ENCODE measurements around the gene PROKR1.
"Not testable (repeated sequence)": the region's sequence is repeated elsewhere in the genome, so short reads cannot be mapped to it uniquely, and the experiment has no call there.

Gene PROKR1

GRCh38 chr2:68659081-68659480, 15.7 kb downstream of the PROKR1 start:
- DNase-seq: no peak

GRCh38 chr2:68660658-68661057, 17.3 kb downstream of the PROKR1 start:
- DNase-seq: no peak

- DNase-seq: no peak
These were observed 19.1 kb downstream of the PROKR1 start for GRCh38 chr2:68662466-68662865.

DNA sequence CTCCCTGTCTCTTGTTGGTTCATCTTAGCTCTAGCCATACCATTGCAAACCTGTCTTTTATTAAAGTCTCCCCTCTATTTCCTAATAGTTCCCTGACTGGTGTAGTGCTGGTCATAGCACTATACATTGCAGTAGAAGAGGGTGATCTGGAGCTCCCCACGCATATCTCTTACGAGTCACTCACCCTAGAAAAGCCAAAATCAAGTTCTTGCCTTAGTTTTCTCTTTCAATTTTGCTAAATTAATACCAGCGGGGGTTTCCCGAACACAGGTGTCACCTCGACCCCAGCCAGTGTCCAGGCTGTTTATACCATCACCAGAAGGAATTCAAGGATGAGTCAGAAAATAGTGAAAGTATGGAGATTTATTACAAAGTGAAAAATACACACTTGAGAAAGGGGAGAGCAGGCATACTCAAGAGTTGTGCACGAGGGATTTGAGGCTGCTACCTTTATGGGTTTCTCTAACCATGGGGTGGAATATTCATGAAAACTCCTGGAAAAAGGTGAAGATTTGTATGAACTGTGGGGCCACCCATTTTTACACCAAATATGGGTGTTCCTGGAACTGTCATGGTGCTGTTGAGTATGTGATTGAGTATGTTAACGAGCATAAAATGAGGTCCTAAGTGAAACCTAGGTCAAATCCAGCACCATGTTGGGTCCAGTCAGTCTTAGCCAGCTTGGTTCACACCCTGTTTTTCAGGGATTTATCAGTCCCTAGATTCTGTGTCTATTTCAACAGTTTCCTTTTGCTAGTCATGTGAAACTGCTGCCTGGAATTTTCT, 20.2 kb downstream of the PROKR1 start:
- DNase-seq: no peak

DNA sequence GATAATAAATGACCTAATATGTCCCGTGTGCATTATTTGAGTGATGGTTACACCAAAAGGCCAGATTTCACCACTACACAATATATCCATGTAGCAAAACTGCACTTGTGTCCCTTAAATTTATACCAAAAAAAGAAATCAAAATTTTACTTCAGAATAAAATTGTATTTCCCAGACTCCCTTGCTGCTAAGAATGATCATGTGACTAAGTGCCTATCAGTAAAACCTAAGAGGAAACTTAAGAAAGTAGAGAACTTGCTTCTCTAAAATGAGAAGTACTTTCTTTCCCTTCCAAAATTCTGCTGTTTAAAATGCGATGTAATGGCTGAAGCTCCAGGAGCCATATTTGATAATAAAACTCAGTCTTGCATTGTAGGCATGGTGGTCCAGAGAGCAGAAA, 24.0 kb downstream of the PROKR1 start:
- DNase-seq: no peak

- no peak for DNase-seq
These were observed 26.3 kb downstream of the PROKR1 start for GRCh38 chr2:68669651-68670050.

DNA sequence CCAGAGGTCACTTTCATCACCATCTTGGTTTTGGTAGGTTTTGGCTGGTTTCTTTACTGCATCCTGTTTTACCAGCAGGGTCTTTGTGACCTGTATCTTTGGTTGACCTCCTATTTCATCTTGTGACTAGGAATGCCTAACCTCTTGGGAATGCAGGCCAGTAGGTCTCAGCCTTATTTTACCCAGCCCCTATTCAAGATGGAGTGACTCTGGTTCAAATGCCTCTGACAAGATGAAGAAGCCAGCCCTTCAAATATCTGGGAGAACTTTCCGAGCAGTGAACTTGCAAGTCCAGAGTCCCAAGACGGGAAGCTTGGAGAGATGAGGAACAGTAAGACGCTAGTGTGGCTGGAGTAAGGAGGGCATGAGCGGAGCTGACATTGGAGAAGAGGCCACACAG, 28.6 kb downstream of the PROKR1 start:
- no peak for DNase-seq

- no peak for DNase-seq
These were observed 30.3 kb downstream of the PROKR1 start for GRCh38 chr2:68673631-68674030.

DNA sequence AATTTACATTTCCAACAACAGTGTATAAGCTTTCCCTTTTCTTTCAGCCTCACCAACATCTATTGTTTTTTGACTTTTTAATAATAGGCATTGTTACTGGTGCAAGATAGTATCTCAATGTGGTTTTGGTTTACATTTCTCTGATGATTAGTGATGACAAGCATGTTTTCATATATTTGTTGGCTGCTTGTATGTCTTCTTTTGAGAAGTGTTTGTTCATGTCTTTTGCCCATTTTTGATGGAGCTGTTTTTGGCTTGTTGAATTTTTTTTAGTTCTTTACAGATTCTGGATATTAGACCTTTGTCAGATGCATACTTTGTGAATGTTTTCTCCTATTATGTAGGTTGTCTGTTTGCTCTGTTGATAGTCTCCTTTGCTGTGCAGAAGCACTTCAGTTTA, 32.1 kb downstream of the PROKR1 start:
- DNase-seq: no peak

DNA sequence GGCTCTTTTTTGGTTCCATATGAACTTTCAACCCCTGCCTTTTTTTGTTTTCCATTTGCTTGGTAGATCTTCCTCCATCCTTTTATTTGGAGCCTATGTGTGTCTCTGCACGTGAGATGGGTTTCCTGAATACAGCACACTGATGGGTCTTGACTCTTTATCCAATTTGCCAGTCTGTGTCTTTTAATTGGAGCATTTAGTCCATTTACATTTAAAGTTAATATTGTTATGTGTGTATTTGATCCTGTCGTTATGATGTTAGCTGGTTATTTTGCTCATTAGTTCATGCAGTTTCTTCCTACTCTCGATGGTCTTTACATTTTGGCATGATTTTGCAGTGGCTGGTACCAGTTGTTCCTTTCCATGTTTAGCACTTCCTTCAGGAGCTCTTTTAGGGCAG, 34.5 kb downstream of the PROKR1 start:
- DNase-seq: not testable (repeated sequence)

- not testable (repeated sequence) for DNase-seq
These were observed 36.0 kb downstream of the PROKR1 start for GRCh38 chr2:68679166-68679916.

DNA sequence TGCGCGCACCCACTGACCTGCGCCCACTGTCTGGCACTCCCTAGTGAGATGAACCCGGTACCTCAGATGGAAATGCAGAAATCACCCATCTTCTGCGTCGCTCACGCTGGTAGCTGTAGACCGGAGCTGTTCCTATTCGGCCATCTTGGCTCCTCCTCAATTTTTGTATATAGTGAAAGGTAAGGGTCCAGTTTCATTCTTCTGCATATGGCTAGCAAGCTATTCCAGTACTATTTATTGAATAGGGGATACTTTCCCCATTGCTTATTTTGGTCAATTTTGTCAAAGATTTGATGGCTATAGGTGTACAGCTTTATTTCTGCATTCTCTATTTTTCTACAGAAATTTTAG, 36.5 kb downstream of the PROKR1 start:
- DNase-seq: not testable (repeated sequence)

DNA sequence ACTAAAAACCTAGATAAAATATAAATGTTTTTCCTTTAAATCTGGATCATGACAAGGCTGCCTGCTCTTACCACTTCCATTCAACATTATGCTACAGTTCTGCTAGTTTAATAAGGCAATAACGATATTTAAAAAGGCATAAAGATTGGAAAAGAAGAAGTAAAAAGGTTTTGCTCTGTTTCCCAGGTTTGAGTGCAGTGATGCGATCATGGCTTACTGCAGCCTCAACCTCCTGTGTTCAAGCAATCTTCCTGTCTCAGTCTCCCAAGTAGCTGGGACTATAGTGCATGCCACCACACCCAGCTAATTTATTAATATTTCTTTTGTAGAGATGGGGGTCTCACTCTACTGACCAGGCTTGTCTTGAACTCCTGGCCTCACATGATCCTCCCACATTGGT, 40.8 kb downstream of the PROKR1 start:
- no peak for DNase-seq

- DNase-seq: no peak
These were observed 42.8 kb downstream of the PROKR1 start for GRCh38 chr2:68686178-68686577.

- no peak for DNase-seq
These were observed 43.6 kb downstream of the PROKR1 start for GRCh38 chr2:68687018-68687417.

- DNase-seq: no peak
These were observed 46.5 kb downstream of the PROKR1 start for GRCh38 chr2:68689553-68690537.

- DNase-seq: no peak
These were observed 47.5 kb downstream of the PROKR1 start for GRCh38 chr2:68690851-68691250.

DNA sequence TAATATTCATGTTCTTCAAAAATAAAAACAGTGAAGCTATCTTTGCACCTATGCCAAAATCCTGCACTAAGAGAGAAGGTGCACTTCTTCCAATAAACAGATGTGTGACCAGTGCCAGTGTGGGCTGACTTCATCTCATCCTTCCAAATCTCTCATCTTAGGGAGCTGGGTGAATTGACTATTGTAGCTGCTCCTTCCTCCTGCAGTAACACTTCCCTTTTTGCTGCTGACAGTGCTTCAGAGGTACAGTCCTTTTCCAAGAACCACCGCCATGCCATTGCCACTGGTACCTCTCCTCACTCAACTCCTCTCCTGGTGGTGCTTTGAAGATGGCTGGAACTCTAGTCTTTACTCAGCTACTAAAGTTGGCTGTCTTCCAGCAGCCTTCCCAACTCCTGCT, 49.1 kb downstream of the PROKR1 start:
- no peak for DNase-seq

DNA sequence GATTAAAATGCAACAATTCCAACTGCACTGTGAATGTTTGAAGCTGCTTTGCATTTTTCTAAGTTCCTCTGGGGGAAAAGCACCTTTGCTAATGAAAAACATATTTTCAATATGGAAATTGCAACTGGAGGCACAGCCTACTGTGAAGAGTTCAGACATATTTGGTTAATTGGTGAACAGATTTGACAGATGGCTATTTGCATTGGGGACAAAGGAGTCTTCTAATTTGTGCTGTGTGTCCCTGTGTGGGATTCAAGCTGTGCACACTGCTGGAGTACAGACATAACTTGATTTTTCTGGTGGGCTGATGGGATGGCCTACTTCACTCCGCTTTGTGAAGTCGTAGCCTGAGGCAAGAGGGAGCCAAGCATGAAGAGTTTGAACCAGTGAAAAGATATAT, 50.6 kb downstream of the PROKR1 start:
- no peak for DNase-seq

DNA sequence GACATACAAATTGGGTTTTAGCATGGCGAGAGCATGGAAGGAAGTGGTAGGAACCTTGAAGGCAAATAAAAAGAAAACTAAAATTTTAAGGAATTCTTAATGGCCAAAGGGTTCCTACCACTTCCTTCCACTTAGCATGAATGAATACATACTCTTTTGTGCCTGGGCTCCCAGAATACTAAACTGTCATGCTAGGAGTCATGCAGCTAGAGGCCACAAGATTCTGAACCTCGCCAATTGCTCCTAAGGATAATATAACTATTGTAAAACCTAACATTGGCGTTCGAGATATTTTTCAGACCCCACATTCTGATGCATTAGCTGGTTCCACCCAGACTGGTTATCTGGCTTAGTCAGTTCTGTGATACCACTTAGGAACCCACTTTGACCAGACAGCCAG, 52.6 kb downstream of the PROKR1 start:
- no peak for DNase-seq

DNA sequence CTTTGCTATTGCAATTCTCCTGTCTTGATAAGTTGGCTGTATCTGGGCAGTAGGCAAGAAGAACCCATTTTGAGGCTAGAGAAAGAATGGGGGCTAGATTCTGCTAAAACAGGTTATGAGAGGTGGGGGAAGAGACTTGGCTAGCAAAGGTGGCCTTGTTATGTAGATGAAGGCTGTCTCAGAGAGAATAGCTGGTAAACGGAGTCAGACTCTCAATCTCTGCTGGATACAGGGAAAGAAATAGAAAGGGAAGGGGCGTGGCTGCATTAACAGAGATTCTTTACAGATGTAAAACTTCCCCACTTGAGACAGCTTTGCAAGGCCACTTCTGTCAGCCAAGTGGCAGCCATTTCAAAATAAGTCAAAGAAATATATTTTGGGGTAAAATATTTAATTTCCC, 53.2 kb downstream of the PROKR1 start:
- no peak for DNase-seq

DNA sequence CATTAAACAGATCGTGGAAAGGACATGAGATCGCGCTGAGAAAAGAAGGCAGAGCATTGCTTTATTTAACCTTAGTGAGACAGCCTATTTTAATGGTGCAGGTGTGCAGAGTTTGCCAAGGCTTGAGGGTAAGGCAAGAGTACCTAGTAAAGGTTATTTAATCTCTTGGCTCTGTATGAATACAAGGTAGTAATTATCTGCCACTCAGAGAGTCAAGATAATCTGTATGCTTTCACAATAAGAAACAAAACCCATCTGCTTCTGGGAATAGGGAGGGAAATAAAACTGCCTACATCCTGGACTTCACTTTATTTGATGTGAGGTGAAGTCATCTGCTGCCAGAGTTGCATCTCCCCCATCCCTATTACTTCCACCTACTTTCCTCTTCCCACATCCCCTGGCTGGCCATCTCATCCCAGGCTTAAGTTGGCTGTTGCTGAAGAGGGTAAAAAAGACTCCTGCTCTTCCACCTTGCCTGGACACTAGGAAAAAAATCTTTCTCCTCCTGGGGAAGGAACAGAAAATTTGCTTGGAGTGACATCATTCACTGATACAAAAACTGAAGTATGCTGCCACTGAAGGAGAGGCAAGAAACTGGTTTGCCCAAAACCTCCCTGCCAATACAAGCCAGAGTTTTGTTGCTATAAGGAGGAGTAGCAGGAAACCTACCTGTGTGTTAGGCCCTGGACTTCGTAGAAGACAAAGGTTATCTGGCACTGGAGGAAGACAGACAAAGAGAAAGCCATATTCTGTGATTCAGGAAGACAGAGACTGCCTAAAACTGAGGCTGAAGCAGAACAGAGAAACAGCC, 55.4 kb downstream of the PROKR1 start:
- no peak for DNase-seq
